ENCODE results near the gene SYS1.

SYS1 gene

DNA sequence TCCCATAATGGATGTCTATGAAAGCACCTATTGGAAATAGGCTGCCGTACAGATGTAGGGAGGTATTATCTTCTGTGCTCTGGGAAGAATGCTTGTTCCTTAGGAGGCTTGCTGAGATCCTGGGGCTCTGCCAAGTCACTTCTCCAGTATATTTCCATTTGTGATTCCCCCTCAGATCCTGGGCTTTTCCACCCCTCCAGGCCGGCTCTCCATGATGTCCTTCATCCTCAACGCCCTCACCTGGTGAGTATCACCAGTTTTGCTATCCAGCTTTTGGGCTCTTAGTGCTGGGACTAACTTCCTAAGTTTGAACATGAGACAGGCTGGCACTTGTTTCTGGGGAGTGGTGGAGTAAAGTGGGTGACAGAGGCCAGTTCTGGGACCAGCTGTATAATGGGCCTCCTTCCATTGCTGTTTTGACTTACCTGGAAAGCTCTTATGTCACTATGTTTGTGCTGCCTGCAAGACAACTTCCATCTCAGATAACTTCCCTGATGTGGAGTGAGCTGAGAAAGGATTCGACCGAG lies 2.6 kb downstream of the SYS1 start:
- TF ChIP-seq, protein P1, sequence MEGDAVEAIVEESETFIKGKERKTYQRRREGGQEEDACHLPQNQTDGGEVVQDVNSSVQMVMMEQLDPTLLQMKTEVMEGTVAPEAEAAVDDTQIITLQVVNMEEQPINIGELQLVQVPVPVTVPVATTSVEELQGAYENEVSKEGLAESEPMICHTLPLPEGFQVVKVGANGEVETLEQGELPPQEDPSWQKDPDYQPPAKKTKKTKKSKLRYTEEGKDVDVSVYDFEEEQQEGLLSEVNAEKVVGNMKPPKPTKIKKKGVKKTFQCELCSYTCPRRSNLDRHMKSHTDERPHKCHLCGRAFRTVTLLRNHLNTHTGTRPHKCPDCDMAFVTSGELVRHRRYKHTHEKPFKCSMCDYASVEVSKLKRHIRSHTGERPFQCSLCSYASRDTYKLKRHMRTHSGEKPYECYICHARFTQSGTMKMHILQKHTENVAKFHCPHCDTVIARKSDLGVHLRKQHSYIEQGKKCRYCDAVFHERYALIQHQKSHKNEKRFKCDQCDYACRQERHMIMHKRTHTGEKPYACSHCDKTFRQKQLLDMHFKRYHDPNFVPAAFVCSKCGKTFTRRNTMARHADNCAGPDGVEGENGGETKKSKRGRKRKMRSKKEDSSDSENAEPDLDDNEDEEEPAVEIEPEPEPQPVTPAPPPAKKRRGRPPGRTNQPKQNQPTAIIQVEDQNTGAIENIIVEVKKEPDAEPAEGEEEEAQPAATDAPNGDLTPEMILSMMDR (IDR thresholded peaks at IDR 0.05; ENCODE audit: insufficient read depth, low read depth, low read length, missing control alignments) = no peak
- H3K4me3 ChIP-seq (ENCODE audit: low read length) = no peak overlapping the region
- DNase-seq (ENCODE audit: low read depth) = no peak

DNA sequence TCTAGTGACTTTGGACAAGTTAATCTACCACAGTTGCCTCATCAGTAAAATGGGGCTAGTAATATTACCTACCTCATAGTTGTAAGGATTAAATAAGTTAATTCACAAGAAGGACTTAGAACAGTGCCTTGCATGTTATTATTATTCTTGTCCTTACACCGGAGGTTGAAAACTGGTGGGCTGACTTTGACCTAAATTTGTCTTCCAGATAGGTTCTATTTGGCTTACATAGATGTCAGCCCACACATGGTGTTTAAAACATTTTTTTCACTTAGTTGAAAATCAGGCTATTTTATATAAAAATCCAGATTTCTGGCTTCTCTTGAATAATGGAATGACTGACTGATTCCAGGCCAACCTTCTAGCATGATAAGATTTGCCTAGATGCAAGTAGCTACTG lies 3.2 kb downstream of the SYS1 start:
- TF ChIP-seq, protein P1 (IDR thresholded peaks at IDR 0.05; ENCODE audit: insufficient read depth, low read depth, low read length, missing control alignments) = no peak
- H3K4me3 ChIP-seq (ENCODE audit: low read length) = no peak overlapping the region
- no peak for DNase-seq (ENCODE audit: low read depth)

DNA sequence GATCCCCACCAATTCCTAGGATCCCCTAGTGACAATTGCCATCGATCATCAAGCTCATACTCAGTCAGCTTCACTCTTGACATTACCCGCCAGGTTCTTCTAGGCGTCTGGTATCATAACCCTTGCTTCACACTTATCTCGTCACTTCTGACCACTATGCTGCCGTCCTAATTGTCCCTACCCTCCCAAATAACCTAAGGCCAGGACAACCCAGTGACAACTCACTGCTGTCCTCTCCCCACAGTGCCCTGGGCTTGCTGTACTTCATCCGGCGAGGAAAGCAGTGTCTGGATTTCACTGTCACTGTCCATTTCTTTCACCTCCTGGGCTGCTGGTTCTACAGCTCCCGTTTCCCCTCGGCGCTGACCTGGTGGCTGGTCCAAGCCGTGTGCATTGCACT lies 3.7 kb downstream of the SYS1 start:
- no peak overlapping the region for H3K4me3 ChIP-seq (ENCODE audit: low read length)
- TF ChIP-seq, protein P1 (IDR thresholded peaks at IDR 0.05; ENCODE audit: insufficient read depth, low read depth, low read length, missing control alignments) = no peak
- DNase-seq (ENCODE audit: low read depth) = no peak

GRCh38 chr20:45367126-45367525 lies 4.2 kb downstream of the SYS1 start:
- H3K4me3 ChIP-seq (ENCODE audit: low read length) = no peak overlapping the region
- DNase-seq (ENCODE audit: low read depth) = no peak
- TF ChIP-seq, protein P1 (IDR thresholded peaks at IDR 0.05; ENCODE audit: insufficient read depth, low read depth, low read length, missing control alignments) = no peak

DNA sequence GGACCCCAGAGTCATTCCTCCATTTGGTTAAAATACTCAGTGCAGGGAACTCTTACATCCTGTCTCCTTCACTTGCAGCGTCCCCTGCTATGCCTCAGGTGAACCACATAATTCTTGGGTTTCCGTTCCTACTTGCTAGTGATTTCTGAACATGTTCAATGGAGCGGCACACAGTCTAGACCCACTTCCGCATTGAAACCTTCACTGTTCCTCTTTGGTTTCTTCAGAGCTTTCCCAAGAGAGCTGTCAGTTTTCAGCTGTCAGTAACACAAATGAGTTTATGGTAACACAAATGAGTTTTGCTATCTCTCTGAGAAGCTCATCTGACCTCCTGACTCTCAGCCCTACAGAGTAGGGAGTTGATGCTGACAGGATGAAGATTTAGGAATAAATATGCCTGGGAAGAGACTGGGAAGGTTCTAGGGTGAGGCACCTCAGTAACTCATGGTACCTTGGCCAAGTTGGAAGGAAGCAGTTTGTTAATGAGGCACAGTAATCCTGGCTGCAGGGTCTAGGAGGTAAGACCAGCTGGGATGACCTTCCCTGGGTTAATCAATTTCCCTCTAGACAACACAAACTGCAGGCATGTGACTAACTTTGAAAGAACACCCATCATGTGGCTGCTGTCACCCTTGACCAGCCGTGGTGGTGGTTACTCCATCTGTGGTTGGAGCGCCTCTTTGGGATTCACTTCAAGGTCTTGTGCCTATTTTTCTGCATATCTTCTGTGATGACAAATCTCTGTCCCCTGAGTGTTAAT lies 5.4 kb downstream of the SYS1 start:
- no peak overlapping the region for H3K4me3 ChIP-seq (ENCODE audit: low read length)
- TF ChIP-seq, protein P1 (IDR thresholded peaks at IDR 0.05; ENCODE audit: insufficient read depth, low read depth, low read length, missing control alignments) = no peak
- DNase-seq (ENCODE audit: low read depth) = no peak

DNA sequence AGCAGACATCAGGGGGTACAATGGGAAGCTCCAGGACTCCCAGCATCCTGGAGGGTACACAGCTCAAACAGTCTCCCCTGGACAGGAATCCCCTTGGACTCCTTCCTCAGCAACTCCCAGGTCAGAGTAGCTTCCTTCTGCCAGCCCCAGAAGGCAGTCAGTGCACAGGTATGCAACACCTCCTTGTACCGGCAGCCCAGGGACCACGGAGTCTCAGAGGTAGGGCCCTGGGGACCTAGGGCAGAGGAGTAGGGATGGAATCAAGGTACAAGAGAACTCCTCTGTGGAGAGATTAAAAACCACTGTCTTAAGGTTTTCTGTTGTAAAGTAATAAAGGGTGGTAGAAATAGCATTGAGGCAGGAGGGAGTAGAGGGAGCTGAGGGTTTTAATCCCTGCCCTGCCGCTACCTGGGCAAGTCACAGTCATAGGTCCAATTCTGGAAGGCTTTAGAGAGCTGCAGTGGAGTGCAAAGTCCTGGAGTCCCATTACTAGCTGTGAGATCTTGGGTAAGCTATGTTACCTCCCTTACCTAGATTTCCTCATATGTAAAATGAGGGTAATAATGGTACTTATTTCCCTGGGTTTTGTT lies 7.7 kb downstream of the SYS1 start:
- no peak for DNase-seq (ENCODE audit: low read depth)
- H3K4me3 ChIP-seq (ENCODE audit: low read length) = no peak overlapping the region
- TF ChIP-seq, protein P1 (IDR thresholded peaks at IDR 0.05; ENCODE audit: insufficient read depth, low read depth, low read length, missing control alignments) = no peak

Data from epithelial cell of esophagus (primary cell).